Vagina (tissue), 2 donors: Measurements from ENCODE around the gene SULF2. TPM values are rescaled to one million over a fixed set of nuclear protein-coding genes. Genes with fewer than 3 reads are reported as not detected.

Source experiments
- DNase-seq, 2 donors: peaks; one replicate each; pipeline ENCODE4 v3.0.0-alpha.2; 2017; ENCODE audit errors: extremely low spot score in 2 of 2
- H3K27ac ChIP-seq: fragments of 200-600 bp; sonication (generic); one replicate; pipeline ENCODE4 v1.5.1; 2019
- H3K27me3 ChIP-seq: fragments of 200-600 bp; sonication (generic); one replicate; pipeline ENCODE4 v1.5.1; 2019
- H3K36me3 ChIP-seq, 2 donors: fragments of 200-600 bp; sonication (generic); one replicate each; pipeline ENCODE4 v1.5.1; 2017 to 2019
- H3K4me1 ChIP-seq: fragments of 200-600 bp; sonication (generic); one replicate; pipeline ENCODE4 v1.5.1; 2019
- H3K4me3 ChIP-seq, 2 donors: fragments of 200-600 bp; sonication (generic); 1 replicate in 1 of 2; 2 replicates in 1 of 2; pipeline ENCODE4 v1.5.1; 2016 to 2019
- H3K9me3 ChIP-seq: fragments of 200-600 bp; sonication (generic); one replicate; pipeline ENCODE4 v1.5.1; 2019
- POLR2A ChIP-seq, 2 donors: fragments of 450-650 bp; IDR thresholded peaks; one replicate each; pipeline ENCODE4 v1.6.1; 2017; ENCODE audit warnings: antibody characterized with exemption in 2 of 2, mild to moderate bottlenecking in 2 of 2, moderate library complexity in 2 of 2
- POLR2AphosphoS5 ChIP-seq, 2 donors: sonication (generic); formaldehyde crosslinking; IDR thresholded peaks; one replicate each; pipeline ENCODE4 v1.9.0; 2017; ENCODE audit warnings: antibody characterized with exemption in 2 of 2, mild to moderate bottlenecking in 2 of 2, low read depth in 1 of 2; ENCODE audit not compliant: insufficient read depth in 1 of 2
- intact Hi-C: fragments of 100-400 bp; cut with DNase I; formaldehyde crosslinking; loops from one replicate; pipeline ENCODE4 v1.15.1; 2023
- total RNA-seq: library from RNA; depleted of rRNA; stranded (reverse); fragments of >200 nt; gene quantifications from one replicate; pipeline ENCODE4 v1.2.3, GENCODE V29; 2016
- TF ChIP-seq, protein P1 (sequence below), 3 experiments: fragments of 450-650 bp in 2 of 3; fragments of 200-600 bp in 1 of 3; sonication (generic) in 1 of 3; IDR thresholded peaks; one replicate each; pipeline ENCODE4 v1.5.1; 2017 to 2019; ENCODE audit warnings: antibody characterized with exemption in 3 of 3, mild to moderate bottlenecking in 2 of 3, moderate library complexity in 2 of 3

Gene SULF2
- total RNA-seq, 1 donor from 2014 or later = 157 TPM

DNA sequence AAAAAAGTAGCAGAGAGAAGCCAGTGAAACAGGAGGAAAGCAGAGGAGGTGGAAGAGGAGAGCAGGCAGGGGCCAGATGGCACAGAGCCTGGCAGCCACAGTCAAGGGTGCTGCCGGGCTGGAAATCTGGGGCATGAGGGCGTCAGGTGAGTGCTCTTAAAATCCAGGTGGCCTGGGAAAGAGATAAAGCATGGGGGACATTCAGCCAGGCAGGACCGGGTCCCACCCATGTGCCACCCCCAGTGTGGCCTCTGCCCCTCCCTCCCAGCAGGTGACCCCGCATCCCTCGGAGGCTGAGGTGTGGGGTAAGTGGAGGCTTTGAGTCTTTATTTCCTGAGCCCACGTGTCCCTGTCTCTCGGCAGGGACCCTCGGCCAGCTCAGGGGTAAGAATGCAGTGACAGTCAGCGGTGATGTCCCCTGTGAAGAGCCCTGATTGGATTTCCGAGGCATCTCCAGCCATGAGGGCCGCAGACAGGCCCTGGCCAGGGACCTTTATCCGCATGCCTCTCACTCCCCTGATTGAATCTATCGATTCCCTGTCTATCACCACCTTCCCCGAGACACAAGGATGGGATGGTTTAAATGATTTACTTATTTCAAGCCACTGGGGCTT is 33.8 kb upstream of the SULF2 start:
- no peak for TF ChIP-seq POLR2A (IDR thresholded peaks at IDR 0.05)
- TF ChIP-seq, protein P1, sequence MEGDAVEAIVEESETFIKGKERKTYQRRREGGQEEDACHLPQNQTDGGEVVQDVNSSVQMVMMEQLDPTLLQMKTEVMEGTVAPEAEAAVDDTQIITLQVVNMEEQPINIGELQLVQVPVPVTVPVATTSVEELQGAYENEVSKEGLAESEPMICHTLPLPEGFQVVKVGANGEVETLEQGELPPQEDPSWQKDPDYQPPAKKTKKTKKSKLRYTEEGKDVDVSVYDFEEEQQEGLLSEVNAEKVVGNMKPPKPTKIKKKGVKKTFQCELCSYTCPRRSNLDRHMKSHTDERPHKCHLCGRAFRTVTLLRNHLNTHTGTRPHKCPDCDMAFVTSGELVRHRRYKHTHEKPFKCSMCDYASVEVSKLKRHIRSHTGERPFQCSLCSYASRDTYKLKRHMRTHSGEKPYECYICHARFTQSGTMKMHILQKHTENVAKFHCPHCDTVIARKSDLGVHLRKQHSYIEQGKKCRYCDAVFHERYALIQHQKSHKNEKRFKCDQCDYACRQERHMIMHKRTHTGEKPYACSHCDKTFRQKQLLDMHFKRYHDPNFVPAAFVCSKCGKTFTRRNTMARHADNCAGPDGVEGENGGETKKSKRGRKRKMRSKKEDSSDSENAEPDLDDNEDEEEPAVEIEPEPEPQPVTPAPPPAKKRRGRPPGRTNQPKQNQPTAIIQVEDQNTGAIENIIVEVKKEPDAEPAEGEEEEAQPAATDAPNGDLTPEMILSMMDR (IDR thresholded peaks at IDR 0.05) = no peak
- TF ChIP-seq POLR2AphosphoS5 (IDR thresholded peaks at IDR 0.05; ENCODE audit: insufficient read depth in 1 of 2, low read depth in 1 of 2) = no peak
- no peak overlapping the region for H3K27ac ChIP-seq
- no peak for DNase-seq
- H3K4me1 ChIP-seq = no peaks in the 10 kb centered on the region
- intact Hi-C loops = no loop called here
- H3K4me3 ChIP-seq = no peak overlapping the region
- H3K36me3 ChIP-seq = no peaks in the 10 kb centered on the region
- no peaks in the 10 kb centered on the region for H3K27me3 ChIP-seq
- H3K9me3 ChIP-seq = no peaks in the 10 kb centered on the region

DNA sequence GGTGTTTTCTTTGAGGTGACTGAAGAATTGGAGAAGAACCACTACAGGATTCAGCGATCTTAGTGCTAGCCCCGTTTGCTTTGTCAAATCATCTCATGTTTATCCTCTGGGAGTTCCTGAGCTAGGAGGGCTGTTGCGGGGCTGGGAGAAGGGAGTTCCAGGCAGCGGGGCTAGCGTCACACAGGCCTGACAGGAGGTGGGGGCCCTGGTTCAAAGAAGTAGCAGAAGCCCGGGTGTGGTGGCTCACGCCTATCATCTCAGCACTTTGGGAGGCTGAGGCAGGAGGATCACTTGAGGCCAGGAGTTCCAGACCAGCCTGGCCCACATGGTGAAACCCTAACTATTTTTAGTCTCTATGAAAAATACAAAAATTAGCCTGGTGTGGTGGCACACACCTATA is 33.2 kb upstream of the SULF2 start:
- Histone ChIP-seq H3K27ac (no peak overlapping the region), H3K4me3 (no peak overlapping the region), H3K4me1 (no peaks in the 10 kb centered on the region), H3K27me3 (no peaks in the 10 kb centered on the region), H3K36me3 (no peaks in the 10 kb centered on the region), H3K9me3 (no peaks in the 10 kb centered on the region)
- TF ChIP-seq POLR2AphosphoS5 (IDR thresholded peaks at IDR 0.05; ENCODE audit: insufficient read depth in 1 of 2, low read depth in 1 of 2) (no peak), POLR2A (IDR thresholded peaks at IDR 0.05) (no peak)
- TF ChIP-seq, protein P1 (IDR thresholded peaks at IDR 0.05) = no peak
- DNase-seq = no peak
- intact Hi-C loops = no loop called here

DNA sequence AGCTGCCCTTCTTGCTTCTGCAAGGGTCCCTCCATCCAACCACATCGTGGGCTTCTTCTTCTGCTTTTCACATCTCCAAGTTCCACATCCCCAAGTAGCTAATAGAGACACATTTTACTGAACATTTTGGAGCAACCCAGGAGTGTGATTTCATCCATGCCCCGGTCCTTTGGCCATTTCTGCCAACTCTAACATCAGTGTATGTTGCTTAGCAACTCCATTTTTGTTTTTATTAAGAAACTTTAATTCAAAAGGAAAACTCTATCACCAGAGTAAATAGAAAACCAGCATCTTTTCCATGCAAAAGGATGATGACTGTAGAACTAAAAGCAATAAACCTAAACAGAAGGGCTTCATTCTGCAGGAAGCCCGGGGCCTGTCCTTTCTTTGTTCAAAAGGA is 32.7 kb upstream of the SULF2 start:
- intact Hi-C loops = no loop called here
- no peaks in the 10 kb centered on the region for H3K4me1 ChIP-seq
- H3K9me3 ChIP-seq = no peaks in the 10 kb centered on the region
- H3K36me3 ChIP-seq = no peaks in the 10 kb centered on the region
- DNase-seq = no peak
- no peak for TF ChIP-seq POLR2A (IDR thresholded peaks at IDR 0.05)
- TF ChIP-seq, protein P1 (IDR thresholded peaks at IDR 0.05) = no peak
- TF ChIP-seq POLR2AphosphoS5 (IDR thresholded peaks at IDR 0.05; ENCODE audit: insufficient read depth in 1 of 2, low read depth in 1 of 2) = no peak
- H3K4me3 ChIP-seq = no peak overlapping the region
- H3K27ac ChIP-seq = no peak overlapping the region
- H3K27me3 ChIP-seq = no peaks in the 10 kb centered on the region

DNA sequence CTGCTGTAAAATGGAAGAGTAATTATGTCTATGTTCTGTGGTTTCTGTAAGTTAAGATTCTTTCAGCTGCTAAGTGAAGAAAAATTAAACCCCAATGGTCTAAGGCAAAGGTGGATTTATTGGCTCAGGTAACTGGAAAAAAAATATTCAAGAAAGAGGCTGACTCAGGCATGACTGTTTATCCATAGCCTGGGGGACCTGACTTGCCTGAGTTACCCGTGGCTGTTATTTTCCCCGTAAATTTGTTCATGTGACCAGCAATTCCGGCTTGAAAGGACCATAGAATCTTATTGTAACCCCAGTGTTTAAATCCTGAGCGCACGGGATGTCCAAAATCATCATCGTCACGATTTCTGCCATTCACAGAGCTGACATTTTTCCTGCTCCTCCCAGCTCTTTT is 32.3 kb upstream of the SULF2 start:
- intact Hi-C loops = no loop called here
- TF ChIP-seq POLR2AphosphoS5 (IDR thresholded peaks at IDR 0.05; ENCODE audit: insufficient read depth in 1 of 2, low read depth in 1 of 2) (no peak), POLR2A (IDR thresholded peaks at IDR 0.05) (no peak)
- TF ChIP-seq, protein P1 (IDR thresholded peaks at IDR 0.05) = no peak

More for the DNA sequence above, 32.3 kb upstream of the SULF2 start:
- no peaks in the 10 kb centered on the region for H3K9me3 ChIP-seq
- H3K36me3 ChIP-seq = no peaks in the 10 kb centered on the region
- H3K4me1 ChIP-seq = no peaks in the 10 kb centered on the region
- no peak overlapping the region for H3K4me3 ChIP-seq
- H3K27ac ChIP-seq = no peak overlapping the region
- H3K27me3 ChIP-seq = no peaks in the 10 kb centered on the region
- DNase-seq = no peak
